Measurements from ENCODE around the gene LAMP2.

GRCh38 chrX:120402369-120402768 lies 66.7 kb downstream of the LAMP2 start:
- TF ChIP-seq CTCF (IDR thresholded peaks at IDR 0.05) = no peak
- TF ChIP-seq POLR2AphosphoS5 (IDR thresholded peaks at IDR 0.05) = no peak
- no peak for TF ChIP-seq POLR2A (IDR thresholded peaks at IDR 0.05)
- no peak for TF ChIP-seq EP300 (IDR thresholded peaks at IDR 0.05)

All from sigmoid colon (tissue), 4 donors.